NCI-H774 (cell line): Measurements from ENCODE around the gene ATP2B3.

Experiments
- DNase-seq: peaks from one replicate; lab custom pipeline; 2025; lab: John Stamatoyannopoulos, UW

The ATP2B3 gene

GRCh38 chrX:153509592-153509991, 7.8 kb upstream of the ATP2B3 start:
- DNase-seq: no peak

DNA sequence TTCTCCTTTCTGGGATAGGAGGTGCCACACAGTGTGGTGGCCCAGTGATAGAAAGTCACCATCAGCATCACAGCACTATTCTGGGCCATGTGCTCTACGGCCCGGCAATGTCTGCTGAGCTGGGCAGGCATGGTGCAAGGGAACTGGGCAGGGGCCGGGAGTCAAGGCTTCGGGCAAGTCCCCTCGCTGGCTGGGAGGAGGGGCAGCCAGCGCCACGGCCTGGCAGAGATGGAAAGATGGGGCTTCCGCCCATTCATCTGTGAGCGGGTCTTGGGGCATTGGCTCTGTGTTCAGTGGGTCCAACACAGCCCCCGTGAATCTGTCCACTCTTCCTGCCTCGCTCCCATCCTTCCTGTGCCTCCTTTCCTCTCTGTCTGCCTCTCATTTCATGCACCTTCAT, 7.1 kb upstream of the ATP2B3 start:
- no peak for DNase-seq

DNA sequence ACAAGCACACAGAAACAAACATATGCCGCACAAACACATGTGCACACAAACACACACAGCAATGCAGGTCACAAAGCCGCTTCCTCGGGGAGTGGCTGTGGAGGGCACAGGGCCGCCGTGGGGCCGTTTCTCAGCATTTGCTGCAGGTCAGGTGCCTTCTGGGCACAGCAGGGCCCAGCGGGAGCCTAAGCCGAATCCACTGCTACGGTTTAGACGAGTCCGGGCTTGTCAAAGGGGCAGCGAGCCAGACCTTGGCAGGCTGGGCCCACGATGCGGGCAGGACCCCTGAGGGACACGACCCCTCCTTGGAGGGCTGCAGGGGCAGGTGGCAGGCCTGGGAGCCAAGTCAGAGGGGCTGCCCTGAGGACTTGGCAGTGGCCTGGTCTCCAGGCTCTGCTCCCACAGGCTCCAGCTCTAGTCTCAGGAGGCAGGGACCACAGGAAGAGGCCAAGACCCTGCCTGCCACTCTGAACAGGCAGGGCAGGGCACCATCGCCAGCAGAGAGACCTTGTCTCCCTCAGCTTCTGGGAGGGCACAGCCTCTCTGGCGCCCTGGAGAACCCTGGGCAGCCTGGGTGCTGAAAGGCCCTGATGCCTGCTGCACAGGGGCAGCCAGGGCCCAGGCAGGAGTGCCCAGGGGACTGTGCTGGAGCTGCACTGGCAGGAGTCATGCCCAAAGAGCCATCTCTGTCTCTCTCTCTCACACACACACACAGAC, 5.5 kb upstream of the ATP2B3 start:
- DNase-seq: no peak

- no peak for DNase-seq
Observed at GRCh38 chrX:153512501-153512893, 4.9 kb upstream of the ATP2B3 start.

DNA sequence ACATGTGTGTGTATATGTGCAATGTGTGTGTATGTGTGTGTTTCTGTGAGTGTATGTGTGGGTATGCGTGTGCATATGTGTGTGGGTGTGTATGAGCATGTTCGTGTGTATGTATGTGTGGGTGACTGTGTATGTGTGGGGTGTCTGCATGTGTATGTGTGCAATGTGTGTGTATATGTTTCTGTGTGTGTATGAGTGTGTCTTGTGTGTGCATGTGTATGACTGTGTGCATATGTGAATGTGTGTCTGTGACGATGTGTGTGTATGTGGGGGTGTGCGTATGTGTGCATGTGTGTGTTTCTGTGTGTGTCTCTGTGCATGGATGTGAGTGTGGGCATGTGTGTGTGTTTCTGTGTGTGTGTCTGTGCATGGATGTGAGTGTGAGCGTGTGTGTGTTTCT, 4.2 kb upstream of the ATP2B3 start:
- DNase-seq: no peak

DNA sequence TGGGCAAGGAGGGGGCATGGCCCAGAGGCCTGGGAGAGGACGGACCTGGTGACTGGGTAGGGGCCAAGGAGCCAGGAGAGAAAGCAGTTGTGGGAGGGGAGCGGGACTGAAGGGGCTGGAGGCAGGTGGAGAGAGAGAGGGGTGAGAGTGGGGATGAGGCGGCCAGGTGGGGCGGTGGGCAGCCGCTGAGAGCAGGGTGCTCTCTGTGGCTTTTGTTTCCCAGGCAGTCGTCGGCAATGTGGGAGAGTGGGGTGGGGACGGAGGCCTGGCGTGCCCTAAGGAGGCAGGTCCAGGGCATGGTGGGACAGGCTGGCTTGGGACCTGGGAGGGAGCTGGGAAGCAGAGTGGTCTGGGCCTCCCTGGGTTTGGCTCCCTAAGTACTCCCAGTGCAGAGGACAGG, 3.2 kb upstream of the ATP2B3 start:
- no peak for DNase-seq

DNA sequence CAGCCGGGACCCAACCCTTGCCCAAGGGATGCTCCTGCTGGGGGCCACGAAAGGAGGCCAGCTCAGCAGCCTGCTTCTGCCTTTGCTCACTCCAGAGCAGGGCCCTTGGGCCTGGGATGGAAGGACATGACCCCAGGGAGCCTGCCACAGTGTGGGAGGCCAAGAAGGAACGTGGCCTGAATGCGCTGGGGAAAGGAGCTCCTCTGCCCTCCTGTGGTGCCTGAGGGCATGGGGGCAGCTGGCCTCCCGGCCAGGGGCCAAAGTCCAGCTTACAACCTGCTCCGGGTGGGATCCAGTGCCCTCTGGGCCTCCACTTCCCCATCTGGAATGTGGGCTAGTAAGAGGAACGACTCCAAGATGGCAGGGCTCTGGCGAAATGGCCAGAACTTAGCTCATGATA, 2.0 kb upstream of the ATP2B3 start:
- no peak for DNase-seq

DNA sequence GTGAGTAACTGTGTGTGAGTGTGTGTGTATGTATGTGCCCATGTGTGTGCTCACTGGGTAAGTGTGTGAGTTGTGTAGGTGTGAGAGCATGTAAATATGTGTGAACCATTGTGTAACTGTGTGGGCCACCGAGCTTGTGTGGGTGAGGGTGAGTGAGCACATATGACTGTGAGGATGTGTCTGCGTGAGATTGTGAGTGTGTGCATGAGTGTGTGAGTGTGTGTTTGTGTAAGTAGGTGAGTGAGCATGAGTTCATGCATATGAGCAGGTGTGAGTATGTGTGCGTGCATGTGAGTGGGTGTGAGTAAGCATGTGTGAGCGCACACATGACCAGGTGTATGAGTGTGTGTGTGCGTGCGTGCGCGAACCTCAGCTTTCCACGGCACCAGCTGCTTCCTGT, 1.4 kb upstream of the ATP2B3 start:
- no peak for DNase-seq

DNA sequence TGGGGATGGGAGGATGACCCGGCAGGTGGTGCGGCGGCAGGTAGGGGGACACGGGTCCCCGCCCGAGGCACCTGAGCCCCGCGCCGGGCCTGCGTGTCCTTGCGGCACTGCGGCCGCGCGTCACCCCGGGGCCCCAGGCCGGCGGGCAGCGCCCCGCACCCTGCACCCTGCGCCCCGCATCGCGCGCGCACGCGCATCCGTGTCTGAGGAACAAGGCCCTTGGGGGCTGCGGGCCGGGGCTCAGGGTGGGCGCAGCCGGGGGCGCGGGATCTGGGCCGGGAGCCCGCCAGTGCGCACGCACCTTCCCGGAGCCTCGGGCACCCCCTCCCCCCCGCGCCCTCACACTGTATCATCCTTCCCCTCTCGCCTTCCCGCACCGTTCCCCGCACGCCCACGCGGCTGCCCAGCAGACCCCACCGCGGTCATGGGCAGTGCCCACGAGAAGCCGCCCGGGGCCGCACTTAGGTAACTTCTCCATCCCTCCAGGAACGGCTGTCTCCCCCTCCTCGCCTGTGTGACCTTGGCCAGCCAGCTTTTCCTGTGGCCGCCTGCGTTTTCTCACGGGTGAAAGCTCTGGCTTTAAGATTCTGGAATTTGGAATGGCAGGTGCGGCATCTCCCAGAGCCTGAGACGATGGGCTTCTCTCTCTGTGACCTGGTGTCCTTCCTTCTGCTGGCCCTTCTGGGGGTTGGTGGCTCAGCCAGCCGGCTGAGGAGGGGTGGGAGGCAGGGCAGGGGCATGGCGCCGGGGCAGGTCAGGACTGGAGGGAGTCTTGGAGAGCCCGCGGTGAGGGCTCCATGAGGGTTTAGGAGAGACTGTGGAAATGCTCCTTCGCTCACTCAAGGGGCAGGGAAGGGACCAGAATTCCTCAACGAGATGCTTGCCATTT, 748 bp downstream of the ATP2B3 start:
- no peak for DNase-seq

DNA sequence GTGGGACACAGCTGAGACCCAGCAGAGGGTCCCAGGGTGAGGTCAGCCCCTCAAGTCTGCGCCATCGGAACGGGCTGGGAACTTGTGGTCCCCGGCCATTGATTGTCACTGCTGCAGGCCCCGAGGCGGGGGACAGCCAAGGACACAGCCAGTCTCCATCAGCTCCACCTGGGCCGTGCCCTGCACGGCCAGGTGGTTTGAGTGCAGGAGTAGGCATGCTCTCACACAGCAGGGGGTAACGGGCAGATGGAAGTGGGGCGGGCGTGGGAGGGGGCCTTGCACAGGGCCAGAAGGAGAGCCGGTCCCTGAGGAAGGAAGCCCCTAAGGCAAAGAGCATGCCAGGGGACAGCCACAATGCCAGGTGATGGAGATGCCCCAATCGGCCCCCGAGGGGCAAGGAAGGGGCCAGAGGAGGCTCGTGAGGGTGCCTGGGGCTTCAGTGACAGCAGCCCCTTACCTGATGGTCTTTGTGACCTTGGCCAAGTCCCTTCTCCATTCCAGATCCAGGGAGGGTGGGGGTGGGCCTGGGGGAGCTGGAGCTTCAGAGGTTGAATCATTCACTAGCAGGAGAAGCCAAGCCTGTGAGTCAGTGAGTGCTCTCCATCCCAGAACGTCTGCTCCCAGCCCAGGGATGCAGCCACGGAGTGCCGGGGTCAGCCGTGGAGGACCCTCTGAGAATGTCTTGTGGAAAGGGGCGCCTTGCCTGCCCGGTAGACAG, 2.3 kb downstream of the ATP2B3 start:
- no peak for DNase-seq

DNA sequence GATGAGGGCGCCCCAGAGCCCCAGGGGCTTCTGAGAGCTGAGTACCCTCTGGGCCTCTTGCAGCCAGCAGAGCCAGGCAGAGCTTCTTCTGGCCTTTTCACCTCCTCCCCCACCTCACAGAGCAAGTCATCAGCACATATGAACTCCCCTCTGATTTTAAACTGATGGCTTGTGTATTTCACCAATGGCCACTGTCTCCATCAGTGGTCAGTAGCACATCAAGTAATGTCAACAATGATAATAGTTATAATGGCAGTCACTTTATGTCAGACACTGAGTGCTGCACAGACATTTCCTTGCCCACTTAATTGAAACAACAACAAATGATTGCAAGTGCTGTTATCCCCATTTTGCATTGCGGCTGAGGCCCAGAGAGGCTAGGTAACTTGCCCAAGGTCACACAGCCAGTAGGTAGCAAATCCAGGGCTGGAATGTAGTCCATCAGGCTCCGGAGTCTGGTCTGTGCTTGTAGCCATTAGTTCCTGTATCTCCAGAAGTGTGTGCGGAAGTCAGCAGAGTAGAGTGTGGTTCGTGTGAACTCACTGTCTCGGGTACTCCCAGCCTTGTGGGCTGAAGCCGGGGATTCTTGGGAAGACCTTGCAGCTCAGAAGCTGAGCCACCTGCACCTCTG, 3.0 kb downstream of the ATP2B3 start:
- DNase-seq: no peak

GRCh38 chrX:153521034-153521433, 3.6 kb downstream of the ATP2B3 start:
- no peak for DNase-seq

DNA sequence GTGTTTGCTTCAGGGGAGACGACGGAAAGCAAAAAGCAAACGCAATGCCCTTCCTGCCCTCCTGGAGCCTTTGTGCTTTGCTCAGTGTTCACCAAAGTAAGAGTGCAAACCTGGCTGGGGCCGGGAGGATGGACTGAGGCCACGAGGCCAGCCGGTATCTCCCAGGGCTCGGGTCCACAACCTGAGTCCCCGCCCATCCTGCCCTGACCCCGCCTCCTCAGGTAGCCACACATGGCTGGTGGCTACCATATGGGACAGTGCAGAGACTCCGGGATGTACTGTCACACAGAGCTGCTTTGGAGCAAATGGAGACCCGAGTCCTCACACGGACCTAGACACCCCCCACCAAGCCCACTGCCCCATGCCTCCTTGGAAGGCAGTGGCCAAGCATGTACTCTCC, 4.8 kb downstream of the ATP2B3 start:
- no peak for DNase-seq

DNA sequence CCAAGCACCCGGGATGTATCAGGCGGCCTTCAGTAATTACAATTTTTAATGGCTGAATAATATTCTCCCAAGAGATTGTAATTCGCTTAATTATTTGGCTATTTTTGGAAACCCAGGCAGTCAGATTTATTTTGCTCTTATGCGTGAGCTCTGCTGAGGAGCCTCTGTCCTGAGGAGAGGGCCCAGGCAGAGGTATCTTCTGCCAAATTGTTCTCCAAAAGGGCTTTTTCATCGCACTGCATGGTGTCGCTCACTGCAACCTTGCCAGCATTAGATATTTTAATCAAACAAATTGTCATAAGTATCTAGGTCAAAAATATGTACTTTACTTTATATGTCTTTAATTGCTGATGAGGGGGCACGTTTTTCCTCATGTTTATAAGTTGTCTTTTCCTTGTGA, 5.8 kb downstream of the ATP2B3 start:
- DNase-seq: no peak

- no peak for DNase-seq
Observed at GRCh38 chrX:153524234-153524633, 6.8 kb downstream of the ATP2B3 start.

DNA sequence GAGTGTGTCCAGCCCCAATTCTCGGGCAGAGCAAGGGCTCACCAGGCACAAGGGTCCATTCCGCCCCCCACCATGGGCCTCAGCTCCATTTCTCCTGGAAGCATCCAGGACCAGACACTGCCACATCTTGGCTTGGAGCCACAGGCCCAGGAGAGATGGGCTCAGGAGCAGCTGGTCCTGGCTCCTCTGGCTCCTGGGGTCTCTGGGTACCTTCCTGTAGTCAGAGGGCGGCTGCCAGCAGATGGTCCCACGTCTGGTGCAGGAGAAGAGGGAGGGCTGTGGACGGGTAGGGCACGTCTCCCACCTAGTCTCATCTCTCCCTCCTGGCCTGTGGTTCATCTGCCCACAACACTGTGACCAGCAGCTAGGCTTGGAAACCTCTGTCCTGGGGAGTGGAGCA, 8.0 kb downstream of the ATP2B3 start:
- DNase-seq: no peak

GRCh38 chrX:153526042-153526441, 8.6 kb downstream of the ATP2B3 start:
- no peak for DNase-seq

DNA sequence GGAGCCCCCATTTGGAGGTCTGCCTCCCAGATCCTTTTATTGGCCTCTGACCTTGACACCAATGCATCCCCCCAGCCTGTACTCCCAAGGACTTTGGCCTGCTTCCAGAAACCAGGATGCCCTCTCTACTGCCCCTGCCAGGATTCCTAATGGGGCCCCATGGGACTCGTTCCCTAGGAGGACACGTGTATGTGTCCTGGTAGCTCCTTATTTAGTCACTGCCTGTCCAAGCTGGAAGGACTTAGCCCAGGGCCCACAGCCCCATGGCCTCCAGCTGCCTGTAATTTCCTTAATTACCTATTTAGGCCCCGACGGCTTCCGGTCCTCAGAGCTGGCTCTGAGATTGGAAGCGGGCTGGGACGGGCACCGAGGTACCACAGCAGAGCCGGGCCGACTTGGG, 9.4 kb downstream of the ATP2B3 start:
- no peak for DNase-seq

DNA sequence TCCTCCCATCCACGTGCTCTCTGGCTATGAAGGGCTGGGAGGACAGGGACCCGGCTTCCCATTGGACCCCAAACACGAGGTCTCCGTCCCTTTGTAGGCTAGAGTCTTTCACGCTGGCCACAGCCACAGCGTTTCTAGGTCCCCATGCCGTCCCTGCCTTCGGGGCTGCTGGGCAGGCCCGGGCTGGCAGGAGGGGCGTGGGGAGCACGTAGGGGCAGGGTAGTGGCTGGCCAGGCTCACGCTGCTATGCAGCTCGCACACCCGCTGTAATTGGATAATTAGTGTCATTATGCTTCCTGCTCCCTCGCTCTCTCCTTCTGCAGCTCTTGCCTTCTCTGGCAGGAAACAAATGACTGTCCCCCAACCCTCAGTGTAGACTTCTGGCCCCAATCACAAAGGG, 9.8 kb downstream of the ATP2B3 start:
- DNase-seq: peak; percentile 11

DNA sequence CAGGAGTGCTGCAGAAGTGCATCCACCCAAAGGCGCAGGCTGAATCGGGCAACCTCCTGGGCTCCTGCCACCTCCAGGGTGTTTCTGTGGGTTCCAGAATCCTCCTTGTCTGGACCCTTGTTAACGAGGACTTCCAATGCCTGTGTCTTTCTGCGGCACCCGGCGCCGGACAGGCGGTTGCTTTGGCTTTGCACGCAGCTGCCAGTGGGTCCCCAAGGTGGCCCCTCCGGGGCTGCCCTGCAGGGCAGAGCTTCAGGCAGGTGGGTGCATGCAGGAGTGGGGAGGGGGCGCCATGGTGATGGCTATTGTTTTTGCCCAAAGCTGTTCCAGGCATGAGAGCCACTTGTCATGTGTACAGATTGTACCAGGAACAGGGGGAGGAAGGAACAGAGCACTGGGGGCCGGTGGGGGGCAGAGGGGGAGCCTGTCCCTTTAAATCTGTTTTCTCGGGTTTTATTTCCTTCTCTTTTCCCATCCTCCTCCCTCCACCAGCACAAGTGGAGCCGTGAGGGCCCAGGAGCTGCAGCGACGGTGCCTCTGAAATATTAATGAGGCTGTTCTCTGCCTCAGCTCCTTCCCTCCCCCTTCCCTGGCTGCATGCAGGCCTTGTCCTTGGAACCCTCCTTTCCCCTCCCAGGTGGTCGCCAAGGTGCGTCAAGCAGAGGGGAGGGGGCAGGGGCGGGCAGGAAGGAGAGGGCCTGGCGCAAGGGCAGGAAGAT, 13.1 kb downstream of the ATP2B3 start:
- DNase-seq: no peak

DNA sequence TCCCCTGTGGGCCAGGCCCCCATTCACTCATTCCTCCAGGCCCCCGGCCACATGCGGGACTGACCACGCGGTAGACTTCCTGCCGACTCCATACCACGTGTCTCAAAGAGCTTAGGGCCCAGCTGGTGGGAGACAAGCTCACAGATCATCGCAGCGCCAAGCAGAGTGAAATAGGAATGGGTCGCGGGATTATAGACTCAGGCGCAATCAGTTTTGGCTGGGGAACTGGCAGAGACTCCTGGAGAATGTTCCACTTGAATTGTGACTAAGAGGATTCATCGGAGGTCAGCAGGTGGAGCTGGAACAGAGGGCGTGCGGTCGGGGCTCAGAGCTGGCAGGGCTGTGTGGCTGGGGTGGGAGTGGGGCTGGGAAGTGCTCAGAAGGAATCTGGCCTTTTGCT, 15.6 kb downstream of the ATP2B3 start:
- no peak for DNase-seq

DNA sequence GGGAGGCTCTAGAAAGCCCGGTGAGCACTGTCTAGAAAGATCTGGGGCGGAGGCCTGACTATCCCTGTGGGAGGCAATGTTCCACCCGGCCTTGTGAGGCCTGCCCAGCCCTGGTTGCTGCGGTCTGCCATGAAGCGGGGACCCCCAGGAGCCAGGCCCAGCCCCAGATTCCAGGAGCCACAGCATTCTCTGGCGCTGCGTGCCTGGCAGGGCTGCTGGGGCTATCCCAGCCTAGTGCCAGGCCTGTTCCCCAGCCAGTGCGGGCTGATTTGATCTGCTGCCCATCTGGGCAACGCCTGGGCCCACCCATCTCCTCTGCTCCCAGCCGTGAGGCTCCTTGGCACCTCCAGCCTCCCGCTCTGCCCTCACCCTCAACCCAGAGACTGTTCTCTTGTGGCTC, 19.6 kb downstream of the ATP2B3 start:
- DNase-seq: no peak
